ENCODE results near the gene CHRFAM7A.
"Not testable (repeated sequence)": the region's sequence is repeated elsewhere in the genome, so short reads cannot be mapped to it uniquely, and the experiment has no call there.

CHRFAM7A gene

GRCh38 chr15:30326145-30326544, 67.2 kb downstream of the CHRFAM7A start:
- H3K4me3 ChIP-seq, H3K27ac ChIP-seq: not testable (repeated sequence)

GRCh38 chr15:30321063-30321462, 72.3 kb downstream of the CHRFAM7A start:
- H3K27ac ChIP-seq, H3K4me3 ChIP-seq: not testable (repeated sequence)

- not testable (repeated sequence) for H3K27ac ChIP-seq, H3K4me3 ChIP-seq
Observed at GRCh38 chr15:30315704-30316103, 77.6 kb downstream of the CHRFAM7A start.

GRCh38 chr15:30310575-30310974, 82.8 kb downstream of the CHRFAM7A start:
- H3K4me3 ChIP-seq, H3K27ac ChIP-seq: not testable (repeated sequence)

Measured in skin epidermis (tissue), 12 donors.